MCF 10A (cell line): ENCODE measurements around the gene CHKA. TPM values are rescaled to one million over a fixed set of nuclear protein-coding genes. Genes with fewer than 3 reads are reported as not detected.

Experiments
- BruUV-seq: library from RNA; stranded (reverse); fragments of 400-500 nt; replicated peaks from 2 replicates; lab custom pipeline; 2021; lab: Mats Ljungman, UMichigan
- CTCF ChIA-PET: fragments of 300-600 bp; sonication (Branson Sonifier 250); formaldehyde crosslinking; extraction: SDS; loops from one replicate; lab custom pipeline; 2021; ENCODE audit warnings: antibody characterized with exemption, inconsistent platforms; lab: Yijun Ruan, JAX
- POLR2A ChIA-PET: fragments of 300-600, 350-650 bp; sonication (Branson Sonifier 250); formaldehyde crosslinking; extraction: SDS; loops from one replicate; lab custom pipeline; 2020; ENCODE audit warnings: antibody characterized with exemption, inconsistent platforms; lab: Yijun Ruan, JAX
- DNase-seq: peaks from one replicate; pipeline ENCODE4 v3.0.0-alpha.2; 2018; ENCODE audit not compliant: unreplicated experiment
- H3K27ac Mint-ChIP-seq: one replicate; pipeline ENCODE4 v1.8.0; 2022; ENCODE audit warnings: mild to moderate bottlenecking, low read depth, mixed read lengths; ENCODE audit not compliant: unreplicated experiment
- H3K27me3 Mint-ChIP-seq: one replicate; pipeline ENCODE4 v1.8.0; 2022; ENCODE audit warnings: mixed read lengths; ENCODE audit not compliant: insufficient read depth, unreplicated experiment
- H3K36me3 Mint-ChIP-seq: one replicate; pipeline ENCODE4 v1.8.0; 2022; ENCODE audit warnings: mild to moderate bottlenecking, moderate library complexity, mixed read lengths; ENCODE audit not compliant: insufficient read depth, unreplicated experiment
- H3K4me1 Mint-ChIP-seq: one replicate; pipeline ENCODE4 v1.8.0; 2022; ENCODE audit warnings: mixed read lengths; ENCODE audit not compliant: insufficient read depth, unreplicated experiment
- H3K4me3 Mint-ChIP-seq: one replicate; pipeline ENCODE4 v1.8.0; 2022; ENCODE audit warnings: mild to moderate bottlenecking, moderate library complexity, mixed read lengths; ENCODE audit not compliant: unreplicated experiment
- H3K9me3 Mint-ChIP-seq: one replicate; pipeline ENCODE4 v1.8.0; 2022; ENCODE audit warnings: mixed read lengths; ENCODE audit not compliant: unreplicated experiment
- CTCF ChIP-seq: fragments of 200-600 bp; IDR thresholded peaks from one replicate; pipeline ENCODE4 v1.8.0; 2022; ENCODE audit warnings: antibody characterized with exemption, mild to moderate bottlenecking; ENCODE audit not compliant: unreplicated experiment
- intact Hi-C: fragments of 100-400 bp; cut with micrococcal nuclease; formaldehyde crosslinking; loops from 2 replicates; pipeline ENCODE4 v1.14.1; 2022
- microRNA-seq: library from miRNA; unstranded; fragments of <30 nt; microRNA quantifications from one replicate; pipeline ENCODE4 v1.2.0, GENCODE V29; 2022
- total RNA-seq: library from RNA; stranded (reverse); gene quantifications from 2 replicates; pipeline ENCODE4 v1.2.3, GENCODE V29; 2022

The CHKA gene
- total RNA-seq, 1 experiment from 2014 or later, result 7.8 TPM

- Mint-ChIP-seq H3K27ac (no peak overlapping the region), H3K27me3 (no peaks in the 10 kb centered on the region), H3K4me1 (no peaks in the 10 kb centered on the region), H3K36me3 (no peaks in the 10 kb centered on the region), H3K9me3 (no peaks in the 10 kb centered on the region), H3K4me3 (peak overlapping the region; percentile 74)
- CTCF ChIA-PET, result interaction anchor here (0.6 to 1.0 kb wide), 3 partner anchors 22 to 303 kb away, joined by 3 to 5 read pairs (median 3); no protein-coding TSS in a partner anchor
- no peak for DNase-seq
- POLR2A ChIA-PET, result interaction anchor here (1.0 to 1.7 kb wide), 3 partner anchors 9 to 11 kb away, joined by 4 to 5 read pairs (median 4); no protein-coding TSS in a partner anchor
- TF ChIP-seq CTCF, result no peak
- BruUV-seq, result no TSS peak
- intact Hi-C loops, result no loop called here
Measured at GRCh38 chr11:68002938-68003845, 118.0 kb downstream of the CHKA start.

Small RNA genes within 50 kb of the gene (microRNA-seq; reads per million reads assigned to microRNA genes)
- not detected for gene MIR4691
- not detected for gene MIR6753
- 1.2 reads per million for gene MIR7113

Other genes starting within 250 kb of the CHKA start
- 14.7 and 14.9 TPM in 2 replicates for gene UNC93B1, start 117.3 kb downstream of the CHKA start, total RNA-seq
- 37.2 and 50.1 TPM in 2 replicates for gene ALDH3B1, start 111.1 kb downstream of the CHKA start, total RNA-seq
- gene NDUFS8, start 90.7 kb downstream of the CHKA start, total RNA-seq, result 211 and 229 TPM in 2 replicates
- gene TCIRG1, start 82.4 kb downstream of the CHKA start, total RNA-seq, result 10.7 and 12.3 TPM in 2 replicates
- 45.7 and 46.4 TPM in 2 replicates for gene KMT5B, start 91.9 kb upstream of the CHKA start, total RNA-seq
- gene C11orf24, start 150.6 kb upstream of the CHKA start, total RNA-seq, result 58.3 and 69.2 TPM in 2 replicates
- gene LRP5, start 191.2 kb upstream of the CHKA start, total RNA-seq, result 31.6 and 32.8 TPM in 2 replicates